IMR-90 (cell line): Measurements from ENCODE around the gene HNRNPL. TPM values are rescaled to one million over a fixed set of nuclear protein-coding genes. Genes with fewer than 3 reads are reported as not detected.

Experiments used
- ATAC-seq: fragments of 200-7000 bp; cut with Tn5 transposase; 2 replicates; pipeline ENCODE4 v1.9.1; 2020; ENCODE audit warnings: low read depth, mild to moderate bottlenecking, moderate library complexity
- BruUV-seq: library from RNA; stranded (reverse); fragments of 400-500 nt; replicated peaks from 2 replicates; lab custom pipeline; 2021; lab: Mats Ljungman, UMichigan
- CTCF ChIA-PET: fragments of 300-600 bp; formaldehyde crosslinking; extraction: SDS; loops from one replicate; lab custom pipeline; 2021; ENCODE audit warnings: antibody characterized with exemption; lab: Yijun Ruan, JAX
- POLR2A ChIA-PET: fragments of 300-600 bp; sonication (Branson Sonifier 250); formaldehyde crosslinking; loops from one replicate; lab custom pipeline; 2022; ENCODE audit warnings: antibody characterized with exemption; ENCODE audit not compliant: unreplicated experiment; lab: Charles Lee
- DNase-seq: peaks from one replicate; pipeline ENCODE4 v3.0.0; 2013
- H2AFZ ChIP-seq: replicated peaks from 2 replicates; pipeline ENCODE3; 2013; ENCODE audit warnings: low read length, mild to moderate bottlenecking; ENCODE audit not compliant: poor library complexity
- H2AK5ac ChIP-seq: 2 replicates; pipeline ENCODE4 v1.6.1; 2013; ENCODE audit warnings: low read depth, low read length, inconsistent platforms
- H2AK9ac ChIP-seq: replicated peaks from 2 replicates; pipeline ENCODE3; 2013; ENCODE audit warnings: mild to moderate bottlenecking, low read depth, low read length, moderate library complexity; ENCODE audit not compliant: poor library complexity
- H2BK120ac ChIP-seq: 2 replicates; pipeline ENCODE4 v1.6.1; 2013; ENCODE audit warnings: low read depth, low read length, inconsistent platforms
- H2BK15ac ChIP-seq: 3 replicates; pipeline ENCODE4 v1.6.1; 2013; ENCODE audit warnings: low read depth, low read length, inconsistent platforms
- H2BK20ac ChIP-seq: 2 replicates; pipeline ENCODE4 v1.6.1; 2013; ENCODE audit warnings: low read depth, mild to moderate bottlenecking, inconsistent platforms, low read length, moderate library complexity
- H2BK5ac ChIP-seq: 2 replicates; pipeline ENCODE4 v1.6.1; 2013; ENCODE audit warnings: mild to moderate bottlenecking, low read depth, low read length, inconsistent platforms; ENCODE audit not compliant: poor library complexity, severe bottlenecking
- H3K14ac ChIP-seq: replicated peaks from 2 replicates; pipeline ENCODE4 v1.6.1; 2013; ENCODE audit warnings: low read depth, low read length, inconsistent platforms
- H3K18ac ChIP-seq: 2 replicates; pipeline ENCODE4 v1.6.1; 2013; ENCODE audit warnings: low read depth, low read length, control low read depth
- H3K23ac ChIP-seq: 2 replicates; pipeline ENCODE4 v1.6.1; 2013; ENCODE audit warnings: low read depth, low read length, inconsistent platforms
- H3K27ac ChIP-seq: 2 replicates; pipeline ENCODE4 v1.5.1; 2013; ENCODE audit warnings: mild to moderate bottlenecking, control low read depth, low read length; ENCODE audit not compliant: insufficient read depth
- H3K27me3 ChIP-seq: 2 replicates; pipeline ENCODE4 v1.6.1; 2013; ENCODE audit warnings: low read length; ENCODE audit not compliant: control insufficient read depth, insufficient read depth
- H3K36me3 ChIP-seq: 2 replicates; pipeline ENCODE4 v1.6.1; 2013; ENCODE audit warnings: low read length, mixed read lengths; ENCODE audit not compliant: control insufficient read depth, insufficient read depth
- H3K4ac ChIP-seq: 2 replicates; pipeline ENCODE4 v1.6.1; 2013; ENCODE audit warnings: low read depth, low read length, inconsistent platforms
- H3K4me1 ChIP-seq: 2 replicates; pipeline ENCODE4 v1.6.1; 2013; ENCODE audit warnings: low read length, mixed read lengths; ENCODE audit not compliant: control insufficient read depth, insufficient read depth
- H3K4me2 ChIP-seq: 2 replicates; pipeline ENCODE4 v1.6.1; 2013; ENCODE audit warnings: low read depth, mild to moderate bottlenecking, control low read depth, low read length, moderate library complexity
- H3K4me3 ChIP-seq: 2 replicates; pipeline ENCODE4 v1.5.1; 2013; ENCODE audit warnings: low read depth, mild to moderate bottlenecking, control low read depth, low read length, moderate library complexity; ENCODE audit not compliant: insufficient read depth
- H3K56ac ChIP-seq: 2 replicates; pipeline ENCODE4 v1.6.1; 2013; ENCODE audit warnings: low read length, inconsistent platforms; ENCODE audit not compliant: insufficient read depth; ENCODE audit errors: extremely low read depth
- H3K79me1 ChIP-seq, 2 experiments: 2 replicates each; pipeline ENCODE4 v1.6.1; 2013; ENCODE audit warnings: low read length in 2 of 2, inconsistent platforms in 1 of 2, low read depth in 1 of 2
- H3K9ac ChIP-seq: 2 replicates; pipeline ENCODE4 v1.6.1; 2013; ENCODE audit warnings: low read depth, low read length, control low read depth
- H3K9me1 ChIP-seq: 2 replicates; pipeline ENCODE4 v1.6.1; 2013; ENCODE audit warnings: low read length, inconsistent platforms; ENCODE audit not compliant: insufficient read depth
- H3K9me3 ChIP-seq: 2 replicates; pipeline ENCODE4 v1.6.1; 2013; ENCODE audit warnings: low read length; ENCODE audit not compliant: control insufficient read depth, insufficient read depth
- H4K20me1 ChIP-seq: 2 replicates; pipeline ENCODE4 v1.6.1; 2013; ENCODE audit warnings: low read length, inconsistent platforms; ENCODE audit not compliant: insufficient read depth
- H4K5ac ChIP-seq: 2 replicates; pipeline ENCODE4 v1.6.1; 2013; ENCODE audit warnings: mild to moderate bottlenecking, low read depth, low read length, control low read depth
- H4K8ac ChIP-seq, 2 experiments: 2 replicates each; pipeline ENCODE4 v1.6.1; 2013; ENCODE audit warnings: low read depth in 2 of 2, low read length in 2 of 2, control low read depth in 1 of 2, inconsistent platforms in 1 of 2
- H4K91ac ChIP-seq: 2 replicates; pipeline ENCODE4 v1.6.1; 2013; ENCODE audit warnings: low read depth, low read length, inconsistent platforms; ENCODE audit not compliant: insufficient read depth
- BHLHE40 ChIP-seq: fragments of 150-350 bp; IDR thresholded peaks from 2 replicates; pipeline ENCODE4 v1.6.1; 2016; ENCODE audit warnings: mild to moderate bottlenecking, low read depth, low read length
- CEBPB ChIP-seq: IDR thresholded peaks from 2 replicates; pipeline ENCODE4 v1.6.1; 2012; ENCODE audit warnings: low read depth, low read length, improper control_type of control experiment
- CHD1 ChIP-seq: IDR thresholded peaks from 2 replicates; pipeline ENCODE4 v1.6.1; 2012; ENCODE audit warnings: low read depth, low read length, improper control_type of control experiment
- FOS ChIP-seq: fragments of 150-350 bp; IDR thresholded peaks from 2 replicates; pipeline ENCODE4 v1.6.1; 2016; ENCODE audit warnings: low read depth, low read length
- MAFK ChIP-seq: IDR thresholded peaks from 2 replicates; pipeline ENCODE4 v1.6.1; 2012; ENCODE audit warnings: low read depth, low read length, improper control_type of control experiment
- MAZ ChIP-seq: IDR thresholded peaks from 2 replicates; pipeline ENCODE4 v1.6.1; 2012; ENCODE audit warnings: low read depth, mild to moderate bottlenecking, low read length, improper control_type of control experiment, moderate library complexity, borderline replicate concordance
- MXI1 ChIP-seq: IDR thresholded peaks from 2 replicates; pipeline ENCODE4 v1.6.1; 2012; ENCODE audit warnings: low read depth, mild to moderate bottlenecking, low read length, moderate library complexity, borderline replicate concordance
- NFE2L2 ChIP-seq: fragments of 150-350 bp; IDR thresholded peaks from 2 replicates; pipeline ENCODE4 v1.6.1; 2016; ENCODE audit warnings: low read depth, mild to moderate bottlenecking, low read length
- POLR2A ChIP-seq: IDR thresholded peaks from 2 replicates; pipeline ENCODE4 v1.6.1; 2012; ENCODE audit warnings: mild to moderate bottlenecking, low read depth, low read length
- RAD21 ChIP-seq: IDR thresholded peaks from 2 replicates; pipeline ENCODE4 v1.6.1; 2012; ENCODE audit warnings: low read length, improper control_type of control experiment
- RCOR1 ChIP-seq: IDR thresholded peaks from 2 replicates; pipeline ENCODE4 v1.6.1; 2012; ENCODE audit warnings: mild to moderate bottlenecking, low read length, improper control_type of control experiment; ENCODE audit not compliant: insufficient replicate concordance
- RFX5 ChIP-seq: IDR thresholded peaks from 2 replicates; pipeline ENCODE4 v1.8.0; 2012; ENCODE audit warnings: low read depth, mild to moderate bottlenecking, low read length, moderate library complexity
- SMC3 ChIP-seq: fragments of 150-350 bp; IDR thresholded peaks from 2 replicates; pipeline ENCODE4 v1.6.1; 2016; ENCODE audit warnings: low read depth, mild to moderate bottlenecking, antibody characterized with exemption, low read length, moderate library complexity
- WGBS, 2 experiments: methylation state at CpG; one replicate each; pipeline versions ENCODE4 v1.1.5 to v1.1.7; 2013; ENCODE audit warnings: missing lambda C conversion rate in 2 of 2; ENCODE audit not compliant: insufficient read length in 1 of 2; ENCODE audit errors: extremely low coverage in 2 of 2; 5-methylcytosine and 5-hydroxymethylcytosine counted together
- dilution Hi-C: fragments of 300-500 bp; cut with HindIII; formaldehyde crosslinking; loops from one replicate; pipeline ENCODE4 v1.14.3; 2018; ENCODE audit warnings: low sequenced_read_pairs; ENCODE audit not compliant: unreplicated experiment
- in situ Hi-C: fragments of 300-500 bp; cut with MboI; formaldehyde crosslinking; loops from 3 replicates; pipeline ENCODE4 v1.14.3; 2019; ENCODE audit warnings: low sequenced_read_pairs, inconsistent platforms, mixed read lengths
- intact Hi-C: fragments of 100-400 bp; cut with micrococcal nuclease; formaldehyde crosslinking; loops from 2 replicates; pipeline ENCODE4 v1.10.0; 2022
- polyA plus RNA-seq, 3 experiments: library from polyadenylated mRNA; depleted of rRNA; stranded (reverse); fragments of >200 nt; gene quantifications; 2 replicates each; pipeline ENCODE4 v1.2.3, GENCODE V29; 2012; ENCODE audit warnings: low replicate concordance in 1 of 3
- total RNA-seq: library from RNA; depleted of rRNA; stranded (reverse); fragments of >200 nt; gene quantifications from 2 replicates; pipeline ENCODE4 v1.2.3, GENCODE V29; 2012
- TF ChIP-seq, protein P1 (sequence below): fragments of 150-350 bp; IDR thresholded peaks from 2 replicates; pipeline ENCODE4 v1.6.1; 2017; ENCODE audit warnings: mild to moderate bottlenecking, antibody characterized with exemption, low read length, low read depth
- TF ChIP-seq, protein P2 (sequence below): fragments of 150-350 bp; IDR thresholded peaks from 2 replicates; pipeline ENCODE4 v1.6.1; 2016; ENCODE audit warnings: low read depth, mild to moderate bottlenecking, low read length, moderate library complexity, borderline replicate concordance
- TF ChIP-seq, protein P3 (sequence below): conservative IDR thresholded peaks from 2 replicates; pipeline ENCODE4 v1.5.1; 2012; ENCODE audit warnings: mild to moderate bottlenecking, low read depth, low read length, improper control_type of control experiment

The HNRNPL gene
- total and polyA plus RNA-seq, 2 of the 4 experiments (the other 2 are of a cell fraction): 277 to 429 TPM

DNA sequence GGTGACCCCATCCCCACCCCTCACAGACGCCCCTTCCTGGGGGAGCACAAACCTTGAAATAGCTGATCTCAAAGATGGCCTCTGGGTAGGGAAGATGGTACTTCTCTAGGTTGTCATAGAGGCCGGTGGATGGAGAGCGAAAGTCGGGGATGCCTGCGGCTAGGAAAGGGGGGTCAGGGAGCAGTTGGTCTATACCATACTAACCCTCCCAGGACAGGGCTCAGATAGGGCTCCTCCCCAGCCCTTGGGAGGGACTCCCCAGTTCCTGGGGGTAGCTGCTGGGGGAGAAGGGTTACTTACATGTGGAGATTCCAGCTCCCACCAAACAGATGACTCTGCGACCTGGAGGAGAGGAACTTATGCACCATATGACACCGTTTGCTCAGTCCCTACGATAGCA is 40.0 kb upstream of the HNRNPL start:
- no peak for TF ChIP-seq RCOR1
- TF ChIP-seq, protein P1, sequence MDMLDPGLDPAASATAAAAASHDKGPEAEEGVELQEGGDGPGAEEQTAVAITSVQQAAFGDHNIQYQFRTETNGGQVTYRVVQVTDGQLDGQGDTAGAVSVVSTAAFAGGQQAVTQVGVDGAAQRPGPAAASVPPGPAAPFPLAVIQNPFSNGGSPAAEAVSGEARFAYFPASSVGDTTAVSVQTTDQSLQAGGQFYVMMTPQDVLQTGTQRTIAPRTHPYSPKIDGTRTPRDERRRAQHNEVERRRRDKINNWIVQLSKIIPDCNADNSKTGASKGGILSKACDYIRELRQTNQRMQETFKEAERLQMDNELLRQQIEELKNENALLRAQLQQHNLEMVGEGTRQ: no peak
- no peak for TF ChIP-seq NFE2L2
- TF ChIP-seq BHLHE40: no peak
- TF ChIP-seq, protein P2, sequence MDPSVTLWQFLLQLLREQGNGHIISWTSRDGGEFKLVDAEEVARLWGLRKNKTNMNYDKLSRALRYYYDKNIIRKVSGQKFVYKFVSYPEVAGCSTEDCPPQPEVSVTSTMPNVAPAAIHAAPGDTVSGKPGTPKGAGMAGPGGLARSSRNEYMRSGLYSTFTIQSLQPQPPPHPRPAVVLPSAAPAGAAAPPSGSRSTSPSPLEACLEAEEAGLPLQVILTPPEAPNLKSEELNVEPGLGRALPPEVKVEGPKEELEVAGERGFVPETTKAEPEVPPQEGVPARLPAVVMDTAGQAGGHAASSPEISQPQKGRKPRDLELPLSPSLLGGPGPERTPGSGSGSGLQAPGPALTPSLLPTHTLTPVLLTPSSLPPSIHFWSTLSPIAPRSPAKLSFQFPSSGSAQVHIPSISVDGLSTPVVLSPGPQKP: no peak
- TF ChIP-seq MXI1: no peak
- TF ChIP-seq POLR2A: no peak
- TF ChIP-seq MAZ: no peak
- TF ChIP-seq, protein P3, sequence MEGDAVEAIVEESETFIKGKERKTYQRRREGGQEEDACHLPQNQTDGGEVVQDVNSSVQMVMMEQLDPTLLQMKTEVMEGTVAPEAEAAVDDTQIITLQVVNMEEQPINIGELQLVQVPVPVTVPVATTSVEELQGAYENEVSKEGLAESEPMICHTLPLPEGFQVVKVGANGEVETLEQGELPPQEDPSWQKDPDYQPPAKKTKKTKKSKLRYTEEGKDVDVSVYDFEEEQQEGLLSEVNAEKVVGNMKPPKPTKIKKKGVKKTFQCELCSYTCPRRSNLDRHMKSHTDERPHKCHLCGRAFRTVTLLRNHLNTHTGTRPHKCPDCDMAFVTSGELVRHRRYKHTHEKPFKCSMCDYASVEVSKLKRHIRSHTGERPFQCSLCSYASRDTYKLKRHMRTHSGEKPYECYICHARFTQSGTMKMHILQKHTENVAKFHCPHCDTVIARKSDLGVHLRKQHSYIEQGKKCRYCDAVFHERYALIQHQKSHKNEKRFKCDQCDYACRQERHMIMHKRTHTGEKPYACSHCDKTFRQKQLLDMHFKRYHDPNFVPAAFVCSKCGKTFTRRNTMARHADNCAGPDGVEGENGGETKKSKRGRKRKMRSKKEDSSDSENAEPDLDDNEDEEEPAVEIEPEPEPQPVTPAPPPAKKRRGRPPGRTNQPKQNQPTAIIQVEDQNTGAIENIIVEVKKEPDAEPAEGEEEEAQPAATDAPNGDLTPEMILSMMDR: no peak
- TF ChIP-seq CHD1: no peak
- no peak for TF ChIP-seq FOS
- TF ChIP-seq RFX5: no peak
- TF ChIP-seq MAFK: no peak
- no peak for TF ChIP-seq CEBPB
- TF ChIP-seq RAD21: no peak
- no peak for TF ChIP-seq SMC3
- DNase-seq (no peak), ATAC-seq (no peak)
- 0 out of 2 replicates have a peak, but pooled peaks cover 2% of the 10 kb centered on the region for H3K9me1 ChIP-seq
- no peak overlapping the region for H3K4me3 ChIP-seq
- H3K36me3 ChIP-seq: peaks cover 21% of the 10 kb centered on the region
- no peaks in the 10 kb centered on the region for H3K27me3 ChIP-seq
- no peak overlapping the region for H3K4ac ChIP-seq
- ChIA-PET CTCF (no interaction called here), POLR2A (no interaction called here)
- H3K56ac ChIP-seq: no peak overlapping the region
- dilution Hi-C loops (no loop called here), intact Hi-C loops (no loop called here), in situ Hi-C loops (no loop called here)
- no peak overlapping the region for H3K14ac ChIP-seq
- H2BK120ac ChIP-seq: no peak overlapping the region
- H3K4me1 ChIP-seq: no peaks in the 10 kb centered on the region
- no peak overlapping the region for H2AK9ac ChIP-seq
- H3K27ac ChIP-seq: no peak overlapping the region
- H4K20me1 ChIP-seq: no peaks in the 10 kb centered on the region; the same call in 1 of the 2 replicates
- no peak overlapping the region for H4K8ac ChIP-seq
- H2AK5ac ChIP-seq: no peak overlapping the region
- no peak overlapping the region for H2AFZ ChIP-seq
- no TSS peak for BruUV-seq
- no peak overlapping the region for H4K5ac ChIP-seq
- no peaks in the 10 kb centered on the region for H3K9me3 ChIP-seq
- no peak overlapping the region for H2BK5ac ChIP-seq
- H2BK15ac ChIP-seq: no peak overlapping the region
- no peak overlapping the region for H3K4me2 ChIP-seq
- H3K23ac ChIP-seq: no peak overlapping the region
- WGBS, 2 experiments: no CpG with 5 or more reads among the region's 8 CpGs
- no peak overlapping the region for H2BK20ac ChIP-seq
- H3K79me1 ChIP-seq: no peaks in the 10 kb centered on the region
- no peak overlapping the region for H4K91ac ChIP-seq
- no peak overlapping the region for H3K9ac ChIP-seq
- no peak overlapping the region for H3K18ac ChIP-seq
